Urinary bladder (tissue), 4 donors: ENCODE data around the gene SYTL2. TPM values are rescaled to one million over a fixed set of nuclear protein-coding genes. Genes with fewer than 3 reads are reported as not detected.
A peak's percentile ranks its signal among the peaks of the same experiment; 100 is the strongest.
"Not testable (repeated sequence)": the region's sequence is repeated elsewhere in the genome, so short reads cannot be mapped to it uniquely, and the experiment has no call there.

ENCODE experiments used
- DNase-seq: peaks from one replicate; pipeline ENCODE4 v3.0.0-alpha.2; 2015; ENCODE audit errors: extremely low spot score
- H3K27ac ChIP-seq: one replicate; pipeline ENCODE4 v1.5.1; 2013; ENCODE audit warnings: low read depth, mild to moderate bottlenecking, moderate library complexity
- H3K36me3 ChIP-seq: one replicate; pipeline ENCODE4 v1.6.1; 2013; ENCODE audit warnings: mild to moderate bottlenecking, moderate library complexity; ENCODE audit not compliant: insufficient read depth
- H3K4me1 ChIP-seq: one replicate; pipeline ENCODE4 v1.6.1; 2013; ENCODE audit warnings: mild to moderate bottlenecking, moderate library complexity; ENCODE audit not compliant: insufficient read depth
- H3K4me3 ChIP-seq: one replicate; pipeline ENCODE4 v1.5.1; 2013; ENCODE audit warnings: low read depth, low read length
- WGBS: extraction: QIAGEN DNeasy Blood & Tissue Kit; methylation state at CpG from one replicate; pipeline ENCODE4 v1.1.7; 2013; 5-methylcytosine and 5-hydroxymethylcytosine counted together
- polyA plus RNA-seq: library from polyadenylated mRNA; stranded (reverse); fragments of 200-250 nt; gene quantifications from one replicate; pipeline ENCODE4 v1.2.3, GENCODE V29; 2013
- total RNA-seq: library from RNA; depleted of rRNA; stranded (reverse); fragments of >200 nt; gene quantifications from one replicate; pipeline ENCODE4 v1.2.3, GENCODE V29; 2014
- donor health status: healthy with polysubstance abuse.
- donor health status: healthy.

SYTL2 gene
- total RNA-seq = 123 TPM
- polyA plus RNA-seq = 18.5 TPM

- peak within 1 kb of the TSS; percentile 26 for H3K27ac ChIP-seq
- 1% methylated on average over 72 of the region's 72 CpGs for WGBS
- DNase-seq = no peak
- peaks cover 2% of the 10 kb centered on the region for H3K4me1 ChIP-seq
- H3K36me3 ChIP-seq = no peaks in the 10 kb centered on the region
- peak within 1 kb of the TSS; percentile 74 for H3K4me3 ChIP-seq
Observed at GRCh38 chr11:85810871-85811611, at the start of gene SYTL2. Gene SYTL2 (minus strand): TSS chr11:85811141. CDS start chr11:85757725, 53,416 bp downstream.

- not testable (repeated sequence) for H3K27ac ChIP-seq, H3K4me1 ChIP-seq, H3K4me3 ChIP-seq, H3K36me3 ChIP-seq, DNase-seq
Observed at GRCh38 chr11:85859541-85859940, 48.6 kb upstream of the SYTL2 start.

- no peak for DNase-seq
- Histone ChIP-seq H3K4me1 (no peaks in the 10 kb centered on the region), H3K4me3 (no peak overlapping the region), H3K36me3 (no peaks in the 10 kb centered on the region), H3K27ac (no peak overlapping the region)
- 88% methylated on average over 10 of the region's 10 CpGs for WGBS
Observed at GRCh38 chr11:85857098-85857497, 46.2 kb upstream of the SYTL2 start.

GRCh38 chr11:85855341-85855656 is 44.4 kb upstream of the SYTL2 start, which contains the start of gene CCDC83:
Gene CCDC83 (plus strand): TSS chr11:85855383. CDS start chr11:85865124, 9,741 bp downstream.
- Histone ChIP-seq H3K4me3 (peak within 1 kb of the TSS; percentile 37), H3K4me1 (no peaks in the 10 kb centered on the region), H3K36me3 (no peaks in the 10 kb centered on the region), H3K27ac (peak within 1 kb of the TSS; percentile 80)
- 21% methylated on average over 13 of the region's 13 CpGs for WGBS
- DNase-seq = no peak

- WGBS = under 1% methylated on average over 62 of the region's 62 CpGs
- DNase-seq = peak; percentile 69
- peak overlapping the region; percentile 80 for H3K27ac ChIP-seq
- no peaks in the 10 kb centered on the region for H3K4me1 ChIP-seq
- H3K36me3 ChIP-seq = no peaks in the 10 kb centered on the region
- H3K4me3 ChIP-seq = peak overlapping the region; percentile 37
Observed at GRCh38 chr11:85854557-85855340, 43.8 kb upstream of the SYTL2 start.

- H3K4me3 ChIP-seq = peak overlapping the region; percentile 37
- WGBS = 13% methylated on average over 7 of the region's 7 CpGs
- peak overlapping the region; percentile 80 for H3K27ac ChIP-seq
- no peaks in the 10 kb centered on the region for H3K4me1 ChIP-seq
- no peaks in the 10 kb centered on the region for H3K36me3 ChIP-seq
- DNase-seq = no peak
Observed at GRCh38 chr11:85854212-85854556, 43.2 kb upstream of the SYTL2 start.

- not testable (repeated sequence) for H3K27ac ChIP-seq, DNase-seq, H3K4me3 ChIP-seq, H3K36me3 ChIP-seq, H3K4me1 ChIP-seq
- 92% methylated on average over 6 of the region's 7 CpGs for WGBS
Observed at GRCh38 chr11:85853541-85853940, 42.6 kb upstream of the SYTL2 start.

GRCh38 chr11:85852754-85853153 is 41.8 kb upstream of the SYTL2 start:
- DNase-seq, H3K36me3 ChIP-seq, H3K4me1 ChIP-seq, H3K27ac ChIP-seq, H3K4me3 ChIP-seq: not testable (repeated sequence)
- 98% methylated on average over 33 of the region's 33 CpGs for WGBS

GRCh38 chr11:85848556-85848955 is 37.6 kb upstream of the SYTL2 start:
- WGBS = 96% methylated on average over 2 of the region's 2 CpGs
- H3K4me3 ChIP-seq = no peak overlapping the region
- H3K36me3 ChIP-seq = no peaks in the 10 kb centered on the region
- H3K4me1 ChIP-seq = no peaks in the 10 kb centered on the region
- DNase-seq = no peak
- H3K27ac ChIP-seq = no peak overlapping the region

- no peak for DNase-seq
- no peak overlapping the region for H3K27ac ChIP-seq
Observed at GRCh38 chr11:85848006-85848405, 37.1 kb upstream of the SYTL2 start.

GRCh38 chr11:85847436-85847835 is 36.5 kb upstream of the SYTL2 start:
- no peaks in the 10 kb centered on the region for H3K4me1 ChIP-seq
- H3K27ac ChIP-seq = no peak overlapping the region
- H3K36me3 ChIP-seq = no peaks in the 10 kb centered on the region
- no peak overlapping the region for H3K4me3 ChIP-seq
- DNase-seq = no peak

More at GRCh38 chr11:85848006-85848405, 37.1 kb upstream of the SYTL2 start:
- no peak overlapping the region for H3K4me3 ChIP-seq
- no peaks in the 10 kb centered on the region for H3K4me1 ChIP-seq
- 95% methylated on average over 3 of the region's 3 CpGs for WGBS
- H3K36me3 ChIP-seq = no peaks in the 10 kb centered on the region

- no peaks in the 10 kb centered on the region for H3K36me3 ChIP-seq
- no peak overlapping the region for H3K27ac ChIP-seq
- no peaks in the 10 kb centered on the region for H3K4me1 ChIP-seq
- H3K4me3 ChIP-seq = no peak overlapping the region
- DNase-seq = no peak
- WGBS = 100% methylated on average over 1 of the region's 1 CpG
Observed at GRCh38 chr11:85845124-85845631, 34.2 kb upstream of the SYTL2 start.

- DNase-seq = no peak
- Histone ChIP-seq H3K36me3 (no peaks in the 10 kb centered on the region), H3K27ac (no peak overlapping the region), H3K4me3 (no peak overlapping the region), H3K4me1 (no peaks in the 10 kb centered on the region)
- 50% methylated on average over 2 of the region's 2 CpGs for WGBS
Observed at GRCh38 chr11:85844439-85845123, 33.6 kb upstream of the SYTL2 start.
